Esophagus muscularis mucosa (tissue), 4 donors: ENCODE results near the gene SOX5. TPM values are rescaled to one million over a fixed set of nuclear protein-coding genes. Genes with fewer than 3 reads are reported as not detected.

ENCODE experiments used
- DNase-seq: peaks from one replicate; pipeline ENCODE4 v3.0.0-alpha.2; 2017; ENCODE audit errors: extremely low spot score
- H3K27ac ChIP-seq, 4 donors: fragments of 200-600 bp; sonication (generic); replicated peaks in 1 of 4; 1 replicate in 3 of 4; 2 replicates in 1 of 4; pipeline ENCODE4 v1.5.1; 2016 to 2019; ENCODE audit warnings: mild to moderate bottlenecking in 1 of 4
- H3K27me3 ChIP-seq, 4 donors: fragments of 200-600 bp; sonication (generic); one replicate each; pipeline versions ENCODE4 v1.5.1 to v1.6.0; 2016 to 2019
- H3K36me3 ChIP-seq, 4 donors: fragments of 200-600 bp; sonication (generic); one replicate each; pipeline ENCODE4 v1.5.1; 2016 to 2019
- H3K4me1 ChIP-seq, 4 donors: fragments of 200-600 bp; sonication (generic); one replicate each; pipeline ENCODE4 v1.5.1; 2016 to 2019
- H3K4me3 ChIP-seq, 4 donors: fragments of 200-600 bp; sonication (generic); 1 replicate in 2 of 4; 2 replicates in 2 of 4; pipeline ENCODE4 v1.5.1; 2016 to 2019; ENCODE audit warnings: mild to moderate bottlenecking in 4 of 4, moderate library complexity in 1 of 4
- H3K9me3 ChIP-seq, 4 donors: fragments of 200-600 bp; sonication (generic); 1 replicate in 3 of 4; 2 replicates in 1 of 4; pipeline ENCODE4 v1.5.1; 2016 to 2019
- EP300 ChIP-seq: sonication (generic); formaldehyde crosslinking; IDR thresholded peaks from one replicate; pipeline ENCODE4 v1.6.1; 2017; ENCODE audit warnings: antibody characterized with exemption
- POLR2A ChIP-seq: fragments of 450-650 bp; IDR thresholded peaks from one replicate; pipeline ENCODE4 v1.6.1; 2017; ENCODE audit warnings: antibody characterized with exemption, moderate library complexity, mild to moderate bottlenecking, low read depth
- POLR2AphosphoS5 ChIP-seq, 2 donors: sonication (generic); formaldehyde crosslinking; IDR thresholded peaks; one replicate each; pipeline ENCODE4 v1.6.1; 2017; ENCODE audit warnings: antibody characterized with exemption in 2 of 2
- WGBS: methylation state at CpG from one replicate; pipeline ENCODE4 v1.1.5; 2018; 5-methylcytosine and 5-hydroxymethylcytosine counted together
- intact Hi-C: fragments of 100-400 bp; cut with DNase I; formaldehyde crosslinking; loops from one replicate; pipeline ENCODE4 v1.15.1; 2023
- total RNA-seq, 4 donors: library from RNA; depleted of rRNA; stranded (reverse); fragments of >200 nt; gene quantifications; one replicate each; pipeline versions ENCODE4 v1.1.0 to v1.2.1, GENCODE V29; 2016
- TF ChIP-seq, protein P1 (sequence below), 3 experiments: fragments of 200-600 bp in 2 of 3; fragments of 450-650 bp in 1 of 3; sonication (generic) in 2 of 3; IDR thresholded peaks; one replicate each; pipeline ENCODE4 v1.5.1; 2017 to 2019; ENCODE audit warnings: antibody characterized with exemption in 3 of 3, mild to moderate bottlenecking in 2 of 3, moderate library complexity in 1 of 3

SOX5 gene
- total RNA-seq, 4 donors from 2014 or later: 7.1 to 11.6 (median 8.8) TPM

GRCh38 chr12:23948291-23948690, 1.2 kb downstream of the SOX5 start:
- no peaks in the 10 kb centered on the region for H3K36me3 ChIP-seq
- H3K9me3 ChIP-seq: no peaks in the 10 kb centered on the region
- no peak overlapping the region for H3K4me3 ChIP-seq
- WGBS: 77% methylated on average over 4 of the region's 4 CpGs
- no peak for DNase-seq
- H3K27me3 ChIP-seq: peaks cover 0 to 41% (median 10%) of the 10 kb centered on the region in 4 donors
- H3K4me1 ChIP-seq: peaks cover 0 to 27% (median 23%) of the 10 kb centered on the region in 4 donors
- TF ChIP-seq, protein P1, sequence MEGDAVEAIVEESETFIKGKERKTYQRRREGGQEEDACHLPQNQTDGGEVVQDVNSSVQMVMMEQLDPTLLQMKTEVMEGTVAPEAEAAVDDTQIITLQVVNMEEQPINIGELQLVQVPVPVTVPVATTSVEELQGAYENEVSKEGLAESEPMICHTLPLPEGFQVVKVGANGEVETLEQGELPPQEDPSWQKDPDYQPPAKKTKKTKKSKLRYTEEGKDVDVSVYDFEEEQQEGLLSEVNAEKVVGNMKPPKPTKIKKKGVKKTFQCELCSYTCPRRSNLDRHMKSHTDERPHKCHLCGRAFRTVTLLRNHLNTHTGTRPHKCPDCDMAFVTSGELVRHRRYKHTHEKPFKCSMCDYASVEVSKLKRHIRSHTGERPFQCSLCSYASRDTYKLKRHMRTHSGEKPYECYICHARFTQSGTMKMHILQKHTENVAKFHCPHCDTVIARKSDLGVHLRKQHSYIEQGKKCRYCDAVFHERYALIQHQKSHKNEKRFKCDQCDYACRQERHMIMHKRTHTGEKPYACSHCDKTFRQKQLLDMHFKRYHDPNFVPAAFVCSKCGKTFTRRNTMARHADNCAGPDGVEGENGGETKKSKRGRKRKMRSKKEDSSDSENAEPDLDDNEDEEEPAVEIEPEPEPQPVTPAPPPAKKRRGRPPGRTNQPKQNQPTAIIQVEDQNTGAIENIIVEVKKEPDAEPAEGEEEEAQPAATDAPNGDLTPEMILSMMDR (IDR thresholded peaks at IDR 0.05): no peak
- TF ChIP-seq POLR2AphosphoS5 (IDR thresholded peaks at IDR 0.05) (no peak), POLR2A (no peak), EP300 (no peak)
- H3K27ac ChIP-seq: no peak overlapping the region
- intact Hi-C loops: no loop called here

DNA sequence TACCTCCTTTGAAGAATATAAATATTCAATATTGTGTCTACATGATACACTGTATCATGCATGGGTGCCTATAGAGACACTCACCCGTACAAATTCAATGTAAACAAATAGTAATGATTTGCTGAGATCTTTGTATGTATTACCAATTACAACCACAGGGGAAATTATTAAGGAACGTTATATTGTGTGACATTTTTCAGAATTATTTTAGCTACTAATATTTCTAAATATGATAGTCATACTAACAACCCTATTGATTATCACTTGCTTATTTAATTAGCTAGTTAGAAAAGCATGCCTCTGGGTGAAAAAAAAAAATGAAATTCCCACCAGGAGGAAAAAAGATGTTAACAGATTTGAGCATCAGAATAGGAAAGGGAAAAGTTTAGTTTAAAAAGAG, 2.1 kb downstream of the SOX5 start:
- peaks cover 0 to 27% (median 23%) of the 10 kb centered on the region in 4 donors for H3K4me1 ChIP-seq
- no peaks in the 10 kb centered on the region for H3K36me3 ChIP-seq
- no peak for TF ChIP-seq POLR2AphosphoS5 (IDR thresholded peaks at IDR 0.05)
- no peak for TF ChIP-seq POLR2A
- no peak for TF ChIP-seq EP300
- TF ChIP-seq, protein P1 (IDR thresholded peaks at IDR 0.05): no peak
- H3K27me3 ChIP-seq: peaks cover 0 to 41% (median 10%) of the 10 kb centered on the region in 4 donors
- intact Hi-C loops: no loop called here
- no peak for DNase-seq
- no peak overlapping the region for H3K4me3 ChIP-seq
- H3K9me3 ChIP-seq: no peaks in the 10 kb centered on the region
- WGBS: 72% methylated on average over 2 of the region's 2 CpGs
- H3K27ac ChIP-seq: no peak overlapping the region

DNA sequence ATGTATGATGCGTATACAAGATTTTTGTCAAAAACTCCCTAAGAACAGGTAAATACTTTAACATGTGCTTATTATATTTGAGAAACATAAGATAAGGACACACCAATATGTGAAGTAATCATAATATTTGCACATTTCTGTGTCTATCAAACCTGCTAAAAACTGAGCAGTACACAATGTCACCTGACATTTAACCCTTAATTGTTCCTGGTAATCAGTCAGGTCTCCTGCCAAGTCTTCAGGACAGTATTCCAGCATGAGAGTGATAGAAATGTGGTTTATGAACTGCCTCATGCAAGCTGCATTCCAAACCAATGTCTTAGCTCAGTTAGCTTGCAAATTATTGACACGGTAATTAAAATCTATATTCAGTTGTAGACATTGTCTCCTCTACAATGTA, 4.2 kb downstream of the SOX5 start:
- intact Hi-C loops: no loop called here
- H3K27ac ChIP-seq: no peak overlapping the region
- H3K9me3 ChIP-seq: no peaks in the 10 kb centered on the region
- 96% methylated on average over 2 of the region's 2 CpGs for WGBS
- H3K27me3 ChIP-seq: peaks cover 0 to 34% (median 8%) of the 10 kb centered on the region in 4 donors
- no peak for DNase-seq
- no peak overlapping the region for H3K4me3 ChIP-seq
- H3K4me1 ChIP-seq: peaks cover 0 to 16% (median 14%) of the 10 kb centered on the region in 4 donors
- TF ChIP-seq EP300 (no peak), POLR2AphosphoS5 (IDR thresholded peaks at IDR 0.05) (no peak), POLR2A (no peak)
- TF ChIP-seq, protein P1 (IDR thresholded peaks at IDR 0.05): no peak
- H3K36me3 ChIP-seq: no peaks in the 10 kb centered on the region

GRCh38 chr12:23944067-23944466, 5.4 kb downstream of the SOX5 start:
- Histone ChIP-seq H3K27ac (no peak overlapping the region), H3K4me1 (peaks cover 0 to 4% (median 2%) of the 10 kb centered on the region in 4 donors), H3K36me3 (no peaks in the 10 kb centered on the region), H3K9me3 (no peaks in the 10 kb centered on the region), H3K27me3 (peaks cover 0 to 26% (median 7%) of the 10 kb centered on the region in 4 donors), H3K4me3 (no peak overlapping the region)
- no peak for DNase-seq
- TF ChIP-seq POLR2A: no peak
- no peak for TF ChIP-seq EP300
- TF ChIP-seq POLR2AphosphoS5 (IDR thresholded peaks at IDR 0.05): no peak
- WGBS: 81% methylated on average over 5 of the region's 5 CpGs
- intact Hi-C loops: no loop called here

DNA sequence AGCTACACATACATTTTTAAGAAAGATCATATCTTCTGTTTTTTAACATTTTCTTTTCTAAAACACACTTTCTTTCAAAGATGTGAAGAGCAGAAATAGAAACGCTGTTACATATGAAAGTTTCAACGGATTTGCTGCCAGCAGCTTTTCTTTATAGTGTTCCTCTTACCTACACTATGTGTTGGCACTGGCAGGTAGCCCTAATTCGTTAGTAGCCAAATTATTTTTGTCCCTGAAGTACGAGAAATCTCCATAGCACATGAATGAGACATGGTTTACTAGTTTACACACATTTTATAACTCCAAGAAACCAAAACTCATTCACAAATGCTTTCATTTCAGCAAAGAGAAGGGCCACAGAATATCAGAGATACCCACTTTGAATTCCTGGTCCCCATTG, 6.6 kb downstream of the SOX5 start:
- intact Hi-C loops: no loop called here
- Histone ChIP-seq H3K4me3 (no peak overlapping the region), H3K27me3 (peaks cover 0 to 15% (median 7%) of the 10 kb centered on the region in 4 donors), H3K9me3 (no peaks in the 10 kb centered on the region), H3K4me1 (no peaks in the 10 kb centered on the region), H3K36me3 (no peaks in the 10 kb centered on the region), H3K27ac (no peak overlapping the region)
- 74% methylated on average over 4 of the region's 4 CpGs for WGBS
- no peak for DNase-seq
- TF ChIP-seq, protein P1 (IDR thresholded peaks at IDR 0.05): no peak
- TF ChIP-seq EP300: no peak
- TF ChIP-seq POLR2A: no peak
- no peak for TF ChIP-seq POLR2AphosphoS5 (IDR thresholded peaks at IDR 0.05)
